Coronary artery (tissue), 2 donors: ENCODE data around the gene SIK3.
A peak's percentile ranks its signal among the peaks of the same experiment; 100 is the strongest.

ENCODE experiments used
- DNase-seq: peaks from one replicate; pipeline ENCODE4 v3.0.0-alpha.2; 2017; ENCODE audit warnings: low spot score
- H3K27ac ChIP-seq, 2 donors: fragments of 200-600 bp; sonication (generic); one replicate each; pipeline ENCODE4 v1.5.1; 2016 to 2019
- H3K4me3 ChIP-seq: fragments of 200-600 bp; sonication (generic); 2 replicates; pipeline ENCODE4 v1.5.1; 2016; ENCODE audit warnings: mild to moderate bottlenecking, moderate library complexity
- TF ChIP-seq, protein P1 (sequence below): fragments of 200-600 bp; sonication (generic); IDR thresholded peaks from one replicate; pipeline ENCODE4 v1.5.1; 2019; ENCODE audit warnings: antibody characterized with exemption

The SIK3 gene

DNA sequence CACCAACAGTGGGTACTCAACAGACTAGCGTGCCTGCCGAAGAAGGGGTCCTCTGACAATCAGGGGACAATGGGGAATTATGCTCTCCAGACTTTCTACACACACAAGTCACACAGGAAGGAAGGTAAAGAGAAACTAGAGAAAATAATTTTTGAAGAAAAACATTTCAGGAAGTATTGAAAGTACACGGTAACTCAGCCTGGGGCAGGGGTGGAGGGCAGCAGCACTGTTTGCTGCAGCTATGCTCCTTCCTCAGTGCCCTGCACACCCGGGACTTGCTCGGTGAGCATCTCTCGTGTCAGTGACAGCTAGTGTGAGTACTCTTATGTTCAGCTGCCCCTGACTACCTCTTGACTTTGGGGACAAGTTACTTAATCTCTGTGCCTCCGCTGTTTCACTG lies 242.8 kb downstream of the SIK3 start:
- TF ChIP-seq, protein P1, sequence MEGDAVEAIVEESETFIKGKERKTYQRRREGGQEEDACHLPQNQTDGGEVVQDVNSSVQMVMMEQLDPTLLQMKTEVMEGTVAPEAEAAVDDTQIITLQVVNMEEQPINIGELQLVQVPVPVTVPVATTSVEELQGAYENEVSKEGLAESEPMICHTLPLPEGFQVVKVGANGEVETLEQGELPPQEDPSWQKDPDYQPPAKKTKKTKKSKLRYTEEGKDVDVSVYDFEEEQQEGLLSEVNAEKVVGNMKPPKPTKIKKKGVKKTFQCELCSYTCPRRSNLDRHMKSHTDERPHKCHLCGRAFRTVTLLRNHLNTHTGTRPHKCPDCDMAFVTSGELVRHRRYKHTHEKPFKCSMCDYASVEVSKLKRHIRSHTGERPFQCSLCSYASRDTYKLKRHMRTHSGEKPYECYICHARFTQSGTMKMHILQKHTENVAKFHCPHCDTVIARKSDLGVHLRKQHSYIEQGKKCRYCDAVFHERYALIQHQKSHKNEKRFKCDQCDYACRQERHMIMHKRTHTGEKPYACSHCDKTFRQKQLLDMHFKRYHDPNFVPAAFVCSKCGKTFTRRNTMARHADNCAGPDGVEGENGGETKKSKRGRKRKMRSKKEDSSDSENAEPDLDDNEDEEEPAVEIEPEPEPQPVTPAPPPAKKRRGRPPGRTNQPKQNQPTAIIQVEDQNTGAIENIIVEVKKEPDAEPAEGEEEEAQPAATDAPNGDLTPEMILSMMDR: no peak
- no peak overlapping the region for H3K4me3 ChIP-seq
- no peak overlapping the region for H3K27ac ChIP-seq
- DNase-seq: no peak

DNA sequence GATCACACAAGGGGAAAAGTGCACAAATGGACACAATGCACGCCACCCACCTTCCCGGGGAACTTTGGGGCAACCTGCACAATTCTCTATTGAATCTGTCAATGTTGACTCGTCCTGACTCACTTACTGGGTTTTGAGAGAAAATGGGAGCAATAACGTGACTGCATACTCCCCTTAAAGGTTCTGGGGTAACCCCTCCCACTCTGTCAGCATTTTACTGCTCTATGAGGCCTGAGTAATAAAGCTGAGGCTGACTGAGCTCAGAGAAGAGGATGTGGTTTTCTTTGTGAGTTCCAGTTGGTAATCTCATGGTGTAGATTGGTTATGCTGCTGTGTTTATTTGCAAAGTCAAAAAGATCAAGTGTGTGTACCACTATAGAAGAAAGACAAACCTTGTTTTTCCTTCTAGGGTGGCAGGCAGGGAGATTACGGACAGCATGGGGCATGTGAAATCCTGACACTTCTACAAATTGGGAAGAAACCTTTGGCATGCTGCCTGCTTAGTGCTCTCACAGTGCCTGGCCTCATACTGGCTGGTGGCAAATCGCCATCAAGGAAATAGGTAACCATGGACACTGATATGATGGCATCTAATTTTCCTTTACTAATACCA lies 244.7 kb downstream of the SIK3 start:
- TF ChIP-seq, protein P1: no peak
- Histone ChIP-seq H3K4me3 (no peak overlapping the region), H3K27ac (peak overlapping the region in 1 of 2 donors; percentile 10)
- no peak for DNase-seq

DNA sequence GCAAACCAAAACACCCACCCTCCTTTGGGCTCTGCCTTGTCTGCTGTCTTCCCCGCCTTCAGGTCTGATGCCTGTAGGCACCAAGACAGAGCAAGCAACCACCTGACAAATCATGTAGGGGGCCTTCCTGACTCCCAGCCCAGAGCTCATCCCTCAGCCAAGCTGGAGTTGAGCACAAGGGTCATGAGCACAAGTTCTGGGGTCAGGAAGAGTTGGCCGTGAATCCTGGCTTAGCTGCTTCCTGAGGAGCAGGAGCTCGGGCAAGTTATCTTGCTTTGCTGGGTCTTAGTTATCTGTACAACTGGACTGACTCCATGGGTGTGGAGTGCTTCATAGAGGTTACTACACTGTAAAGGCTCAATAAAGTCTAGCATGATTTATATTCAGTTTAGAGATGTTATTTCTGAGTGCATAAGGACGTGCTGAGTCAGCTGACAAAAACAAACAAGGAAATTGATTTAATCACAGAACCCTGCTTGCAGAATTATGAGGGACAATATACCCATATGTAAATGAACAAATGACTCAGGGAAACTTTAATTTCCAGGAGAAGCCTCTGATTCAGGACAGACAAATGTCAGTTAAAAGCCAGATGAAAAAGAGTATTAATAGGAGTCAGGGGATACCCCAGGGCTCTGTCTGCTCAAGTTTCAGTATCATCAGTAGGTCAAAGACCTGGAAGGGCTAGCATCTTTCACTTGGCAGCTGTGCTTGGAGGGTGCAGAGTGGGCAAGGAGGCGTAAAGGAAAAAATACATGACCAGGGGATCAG lies 245.8 kb downstream of the SIK3 start:
- peak overlapping the region in 1 of 2 donors; percentile 13 for H3K27ac ChIP-seq
- H3K4me3 ChIP-seq: no peak overlapping the region
- DNase-seq: peak; percentile 57
- TF ChIP-seq, protein P1: no peak

DNA sequence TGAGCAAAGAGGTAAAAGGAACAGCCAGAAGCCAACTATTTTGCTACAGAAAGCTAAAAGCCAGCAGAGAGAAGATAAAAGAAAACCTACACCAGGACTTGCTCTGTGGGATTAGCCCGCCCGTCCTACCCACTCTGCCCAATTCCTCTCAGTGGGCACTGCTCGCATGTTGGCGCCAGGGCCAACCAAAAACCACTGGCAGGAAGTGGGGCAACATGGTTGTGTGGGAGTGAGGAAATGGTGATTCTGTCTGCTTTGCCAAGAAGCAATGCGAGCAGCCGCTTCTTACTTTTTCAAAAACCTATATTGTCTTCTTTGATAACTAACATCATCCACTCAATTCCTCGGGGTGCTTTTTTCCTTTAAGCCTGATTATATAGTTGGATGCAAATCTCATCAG lies 246.6 kb downstream of the SIK3 start:
- TF ChIP-seq, protein P1: no peak
- no peak overlapping the region for H3K27ac ChIP-seq
- no peak overlapping the region for H3K4me3 ChIP-seq
- DNase-seq: peak; percentile 71

DNA sequence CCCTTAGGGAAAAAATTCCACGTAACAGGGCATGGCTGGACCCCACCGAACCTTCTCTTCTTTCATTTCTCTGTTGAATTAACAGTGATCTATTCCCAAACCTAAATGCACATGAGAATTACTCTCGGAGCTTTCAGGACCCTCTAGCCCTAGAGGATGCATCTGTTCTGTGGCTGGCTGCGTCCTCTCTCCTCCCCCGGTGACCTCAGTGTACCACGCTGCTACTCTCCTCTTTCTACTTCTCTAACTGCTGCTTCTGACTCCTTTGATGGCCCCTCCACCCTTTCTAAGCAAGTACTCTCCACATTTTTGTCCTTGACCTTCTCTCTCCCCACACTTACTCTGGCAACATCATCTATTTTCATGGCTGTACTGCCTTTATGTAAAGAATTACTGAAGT lies 248.7 kb downstream of the SIK3 start:
- Histone ChIP-seq H3K4me3 (no peak overlapping the region), H3K27ac (no peak overlapping the region)
- TF ChIP-seq, protein P1: no peak
- no peak for DNase-seq

DNA sequence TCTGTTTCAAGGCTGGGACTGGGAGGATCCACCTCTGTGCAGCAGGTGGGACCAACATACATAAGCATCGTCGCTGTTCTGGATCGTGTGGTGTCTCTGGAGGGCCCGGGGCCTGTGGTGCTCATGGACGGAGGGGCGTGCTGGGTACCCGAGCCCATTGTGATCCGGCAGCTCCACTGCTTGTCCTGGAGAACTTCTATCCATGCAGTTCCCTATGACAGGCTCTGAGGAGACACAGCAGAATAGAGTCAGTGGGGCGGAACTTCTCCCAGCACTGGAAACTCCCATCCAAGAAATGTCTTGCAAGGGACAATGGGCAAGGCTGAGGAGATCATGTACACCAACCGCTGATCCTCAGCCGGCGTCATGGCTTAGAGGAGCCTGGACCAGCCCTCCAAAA lies 249.2 kb downstream of the SIK3 start:
- DNase-seq: no peak
- Histone ChIP-seq H3K4me3 (no peak overlapping the region), H3K27ac (no peak overlapping the region)
- TF ChIP-seq, protein P1: no peak

DNA sequence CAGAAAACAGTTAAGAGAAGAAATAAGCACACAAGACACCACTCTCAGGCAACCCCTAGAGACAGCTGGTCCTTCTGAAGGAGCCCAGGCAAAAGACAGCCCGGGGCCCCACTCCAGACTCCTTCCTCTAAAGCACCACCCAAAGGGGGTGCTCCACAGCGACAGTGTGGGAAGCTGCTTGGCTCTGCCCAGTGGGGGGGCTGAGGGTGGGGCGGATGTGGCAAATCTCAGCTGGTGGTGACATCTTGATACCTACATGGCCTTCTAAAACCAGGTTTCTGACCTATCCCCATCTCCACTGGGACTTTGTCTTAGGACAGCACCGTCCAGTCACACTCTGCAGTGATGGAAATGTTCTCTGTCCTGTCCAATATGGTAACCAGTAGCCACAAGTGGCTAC lies 250.6 kb downstream of the SIK3 start:
- Histone ChIP-seq H3K4me3 (no peak overlapping the region), H3K27ac (no peak overlapping the region)
- no peak for DNase-seq
- TF ChIP-seq, protein P1: no peak
